T follicular helper cell (primary cell): ENCODE data around the gene LRRC3.

Source experiments
- DNase-seq: peaks from one replicate; pipeline ENCODE4 v3.0.0-alpha.2; 2020; ENCODE audit warnings: low read depth

The LRRC3 gene

DNA sequence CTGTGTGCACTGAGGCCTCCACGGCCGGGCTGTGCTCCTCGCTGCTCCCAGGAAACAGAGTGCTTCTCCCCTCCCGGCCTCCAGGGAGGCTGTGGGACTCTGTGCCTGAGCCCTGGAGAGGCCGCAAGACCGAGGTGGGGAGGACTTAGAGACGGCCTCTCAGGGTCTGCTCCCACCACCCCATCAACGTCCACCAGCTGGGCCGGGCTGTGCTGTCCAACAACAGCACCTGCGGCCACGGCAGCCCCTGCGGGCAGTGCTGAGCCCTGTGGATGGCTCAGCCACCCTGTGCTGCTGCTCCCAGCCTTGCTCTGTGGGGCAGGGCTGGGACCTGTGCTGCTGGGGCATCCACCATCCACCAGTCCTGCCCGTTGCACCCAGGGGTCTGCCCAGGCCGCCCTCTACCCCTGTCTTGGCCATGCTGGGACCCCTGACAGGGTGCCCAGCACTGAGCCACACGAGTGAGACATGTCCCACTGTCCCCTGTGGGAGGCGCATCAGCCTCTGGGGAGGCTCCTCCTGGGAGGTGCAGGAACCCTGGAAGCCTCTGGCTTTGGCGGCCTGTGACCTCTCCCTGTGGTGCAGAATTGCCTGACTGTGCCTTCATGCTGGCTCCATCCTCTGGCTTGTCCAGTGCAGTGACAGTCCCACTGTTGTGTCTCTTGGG is 31.2 kb upstream of the LRRC3 start:
- DNase-seq: no peak

DNA sequence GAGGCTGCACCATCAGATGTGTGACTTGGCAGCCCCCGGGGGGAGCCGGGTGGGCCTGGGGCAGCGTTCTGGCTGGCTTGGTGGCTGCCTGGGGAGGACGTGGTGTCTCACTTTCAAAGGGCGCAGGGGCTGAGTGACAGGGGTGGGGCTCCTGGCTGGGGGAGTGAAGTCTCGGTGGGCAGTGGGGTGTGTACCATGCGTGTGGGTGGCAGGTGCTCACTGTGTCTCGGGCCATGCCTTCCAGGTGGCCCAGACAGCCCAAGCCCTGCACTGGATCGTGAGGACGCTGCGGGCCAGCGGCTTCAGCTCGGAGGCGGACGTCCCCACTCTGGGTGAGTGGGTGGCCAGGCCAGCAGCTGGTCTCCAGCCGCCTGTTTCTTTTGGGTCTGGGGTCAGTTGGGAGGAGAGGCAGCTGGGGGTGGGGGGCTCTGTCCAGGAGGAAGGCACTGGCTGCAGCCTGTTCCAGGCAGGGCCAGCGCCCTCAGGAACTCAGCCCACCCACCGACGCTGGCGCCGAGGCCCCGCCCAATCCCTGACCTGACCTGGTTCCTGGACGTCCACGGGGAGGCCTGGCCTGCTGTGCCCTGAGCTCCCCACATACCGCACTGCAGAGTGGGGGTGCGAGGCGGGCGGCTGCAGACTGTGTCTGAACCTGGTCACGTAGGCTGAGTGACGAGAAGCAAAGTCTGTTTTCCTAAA is 30.6 kb upstream of the LRRC3 start:
- DNase-seq: no peak

DNA sequence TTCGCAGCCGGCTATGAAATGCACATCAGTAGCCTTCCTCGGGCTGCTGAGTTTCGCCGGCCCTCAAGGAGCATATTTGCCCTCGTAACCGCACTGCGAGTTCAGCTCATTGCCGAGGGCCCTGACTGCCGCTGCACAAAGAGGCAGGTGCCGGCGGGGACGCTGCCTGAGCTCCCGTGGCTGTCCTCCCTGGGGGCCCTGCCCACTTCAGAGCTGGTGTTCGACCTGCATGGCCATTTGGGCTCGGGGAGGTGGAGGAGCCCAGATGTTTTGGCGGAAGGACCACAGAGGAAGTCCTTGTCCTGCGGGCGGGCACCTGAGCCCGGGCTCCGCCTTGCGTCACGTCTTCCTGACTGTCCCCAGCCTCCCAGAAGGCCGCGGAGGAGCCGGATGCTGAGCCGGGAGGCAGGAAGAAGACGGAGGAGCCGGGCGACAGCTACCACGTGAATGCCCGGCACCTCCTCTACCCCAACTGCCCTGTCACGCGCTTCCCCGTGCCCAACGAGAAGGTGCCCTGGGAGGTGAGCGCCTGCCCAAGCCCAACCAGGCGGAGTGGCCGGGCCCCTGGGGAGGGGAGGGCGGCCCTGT is 29.9 kb upstream of the LRRC3 start:
- DNase-seq: no peak

DNA sequence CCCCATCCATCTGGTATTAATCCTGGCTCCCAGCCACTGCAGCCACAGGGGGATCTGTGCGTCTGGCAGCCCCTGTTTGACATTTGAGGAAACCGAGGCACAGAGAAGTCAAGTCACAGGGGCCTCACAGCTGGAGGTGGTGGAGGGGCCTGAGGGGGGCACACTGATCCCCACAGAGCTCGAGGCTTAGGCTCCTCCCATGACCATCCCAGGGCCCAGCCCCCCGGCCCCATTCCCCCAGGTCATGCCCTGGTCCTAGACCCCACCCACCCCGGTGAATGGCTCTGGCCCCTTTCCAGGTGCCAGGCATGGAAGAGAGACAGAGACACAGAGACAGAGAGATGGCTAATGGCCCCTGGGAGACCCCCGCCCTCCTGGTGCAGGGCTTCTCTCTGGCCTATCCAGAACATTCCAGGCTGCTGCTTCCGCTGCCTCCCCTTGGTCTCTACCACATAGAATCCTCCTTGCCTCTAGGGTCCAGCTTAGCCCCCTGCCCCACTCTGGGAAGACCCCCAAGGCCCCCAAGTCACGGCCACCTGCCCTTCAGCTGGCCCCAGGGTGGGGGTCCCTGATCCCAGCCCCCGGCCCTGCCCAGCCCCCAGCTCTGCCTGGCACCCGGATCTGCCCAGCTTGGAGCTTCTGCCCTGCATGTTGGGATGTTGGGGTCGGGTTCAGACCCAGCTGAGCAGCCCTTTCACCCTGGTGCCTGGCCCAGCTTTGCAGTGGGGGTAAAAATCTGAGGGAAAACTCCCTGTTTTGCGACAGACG is 29.2 kb upstream of the LRRC3 start:
- no peak for DNase-seq

DNA sequence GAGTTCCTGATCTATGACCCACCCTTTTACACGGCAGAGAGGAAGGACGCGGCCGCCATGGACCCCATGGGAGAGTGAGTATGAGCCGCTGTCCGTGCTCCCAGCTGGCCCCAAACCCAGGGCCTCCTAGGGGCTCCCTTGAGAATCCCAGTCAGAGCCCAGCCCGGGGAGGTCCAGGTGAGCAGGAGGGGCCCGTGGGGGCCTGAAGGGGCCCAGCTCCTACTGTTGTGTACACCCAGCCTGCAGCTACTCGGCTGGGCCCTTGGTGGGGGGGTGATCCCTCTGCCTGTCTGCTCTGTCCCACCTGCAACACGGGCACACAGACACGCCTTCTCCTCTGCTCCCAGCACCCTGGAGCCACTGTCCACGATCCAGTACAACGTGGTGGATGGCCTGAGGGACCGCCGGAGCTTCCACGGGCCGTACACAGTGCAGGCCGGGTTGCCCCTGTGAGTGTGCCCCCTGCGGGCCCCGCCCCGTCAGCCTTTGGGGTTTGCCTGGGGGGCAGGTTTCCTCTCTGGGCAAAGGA is 28.6 kb upstream of the LRRC3 start:
- DNase-seq: no peak

DNA sequence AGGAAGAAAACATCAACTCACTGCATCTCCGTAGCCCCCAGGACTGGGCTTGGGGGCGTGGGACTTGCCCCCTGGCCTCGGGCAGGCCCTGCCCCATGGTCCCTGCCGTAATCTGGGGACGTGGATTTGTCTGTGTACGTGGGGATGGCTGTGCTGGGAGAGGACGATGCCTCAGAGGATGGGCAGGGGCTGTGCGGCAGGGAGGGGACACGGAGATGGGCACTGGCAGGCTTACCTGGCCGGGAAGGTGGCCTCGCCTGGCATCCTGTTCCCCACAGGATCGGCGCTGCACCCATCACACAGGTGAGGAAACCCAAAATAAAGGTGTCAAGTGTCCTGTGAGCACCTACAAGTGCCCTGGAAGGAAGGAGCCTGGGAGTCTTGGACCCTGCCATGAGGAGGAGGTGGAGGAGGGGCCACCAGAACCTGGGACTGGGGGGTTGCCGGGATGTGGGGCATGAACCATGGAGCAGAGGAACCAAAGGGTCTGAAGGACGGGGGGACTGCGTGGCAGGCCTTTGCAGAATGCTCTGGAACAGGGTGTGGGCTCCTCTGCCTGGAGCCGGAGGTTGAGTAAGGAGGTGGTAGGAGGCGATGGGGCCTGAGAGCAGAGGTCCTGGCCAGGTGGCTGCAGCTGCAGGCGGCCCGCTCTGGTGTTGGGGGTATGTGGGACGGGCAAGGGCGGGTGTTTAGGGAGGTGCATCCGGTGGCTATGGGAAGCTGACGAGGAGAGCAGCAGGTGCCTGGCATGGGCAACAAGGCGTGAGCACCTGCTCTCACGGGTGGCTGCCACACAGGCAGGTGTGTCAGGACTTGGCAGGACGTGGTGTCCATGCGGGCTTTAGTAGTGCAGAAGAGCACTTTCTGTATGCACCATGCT is 27.8 kb upstream of the LRRC3 start:
- DNase-seq: no peak

DNA sequence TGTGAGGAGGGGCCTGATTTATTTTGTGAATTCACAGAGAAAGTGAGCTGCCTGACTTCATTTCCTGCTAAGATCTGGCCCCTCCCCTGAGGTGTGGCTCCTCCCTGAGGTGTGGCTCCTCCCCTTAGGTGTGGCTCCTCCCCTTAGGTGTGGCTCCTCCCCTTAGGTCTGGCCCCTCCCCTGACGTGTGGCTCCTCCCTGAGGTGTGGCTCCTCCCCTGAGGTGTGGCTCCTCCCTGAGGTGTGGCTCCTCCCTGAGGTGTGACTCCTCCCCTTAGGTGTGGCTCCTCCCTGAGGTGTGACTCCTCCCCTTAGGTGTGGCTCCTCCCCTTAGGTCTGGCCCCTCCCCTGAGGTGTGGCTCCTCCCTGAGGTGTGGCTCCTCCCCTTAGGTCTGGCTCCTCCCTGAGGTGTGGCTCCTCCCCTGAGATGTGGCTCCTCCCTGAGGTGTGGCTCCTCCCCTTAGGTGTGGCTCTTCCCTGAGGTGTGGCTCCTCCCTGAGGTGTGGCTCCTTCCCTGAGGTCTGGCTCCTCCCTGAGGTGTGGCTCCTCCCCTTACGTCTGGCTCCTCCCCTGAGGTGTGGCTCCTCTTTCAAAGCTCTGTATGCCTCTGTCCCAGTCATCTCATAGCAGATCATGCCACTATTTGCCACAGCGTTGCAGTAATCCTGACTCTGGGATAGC is 26.9 kb upstream of the LRRC3 start:
- peak; percentile 56 for DNase-seq

DNA sequence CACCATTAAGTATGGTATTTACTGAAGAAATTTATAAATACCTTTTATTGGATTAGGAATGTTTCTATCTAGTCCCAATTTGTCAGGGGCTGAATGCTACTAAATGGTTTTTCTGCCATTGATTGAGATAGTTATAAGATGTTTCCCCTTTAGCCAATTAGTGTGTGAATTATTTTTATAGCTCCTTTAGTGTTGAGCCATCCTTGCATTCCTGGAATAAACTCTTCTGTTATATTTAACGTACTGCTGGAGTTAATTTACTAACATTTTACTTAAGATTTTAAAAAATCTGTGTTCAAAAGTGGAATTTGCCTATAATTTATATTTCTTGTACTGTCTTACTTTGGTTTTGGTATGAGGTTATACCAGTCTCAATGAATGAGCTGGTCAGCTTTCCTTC is 25.4 kb upstream of the LRRC3 start:
- DNase-seq: no peak

DNA sequence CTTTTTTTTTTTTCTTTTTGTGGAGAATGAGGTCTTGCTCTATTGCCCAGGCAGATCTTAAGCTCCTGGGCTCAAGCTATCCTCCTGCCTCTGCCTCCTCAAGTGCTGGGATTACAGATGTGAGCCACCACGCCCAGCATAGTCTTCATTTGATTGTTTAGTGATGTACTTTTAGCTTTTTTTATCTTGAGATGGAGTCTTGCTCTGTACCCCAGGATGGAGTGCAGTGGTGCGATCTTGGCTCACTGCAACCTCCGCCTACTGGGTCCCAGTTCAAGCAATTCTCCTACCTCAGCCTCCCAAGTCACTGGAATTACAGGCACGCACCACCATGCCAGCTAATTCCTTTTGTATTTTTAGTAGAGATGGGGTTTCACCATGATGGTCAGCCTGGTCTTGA is 24.0 kb upstream of the LRRC3 start:
- DNase-seq: no peak

DNA sequence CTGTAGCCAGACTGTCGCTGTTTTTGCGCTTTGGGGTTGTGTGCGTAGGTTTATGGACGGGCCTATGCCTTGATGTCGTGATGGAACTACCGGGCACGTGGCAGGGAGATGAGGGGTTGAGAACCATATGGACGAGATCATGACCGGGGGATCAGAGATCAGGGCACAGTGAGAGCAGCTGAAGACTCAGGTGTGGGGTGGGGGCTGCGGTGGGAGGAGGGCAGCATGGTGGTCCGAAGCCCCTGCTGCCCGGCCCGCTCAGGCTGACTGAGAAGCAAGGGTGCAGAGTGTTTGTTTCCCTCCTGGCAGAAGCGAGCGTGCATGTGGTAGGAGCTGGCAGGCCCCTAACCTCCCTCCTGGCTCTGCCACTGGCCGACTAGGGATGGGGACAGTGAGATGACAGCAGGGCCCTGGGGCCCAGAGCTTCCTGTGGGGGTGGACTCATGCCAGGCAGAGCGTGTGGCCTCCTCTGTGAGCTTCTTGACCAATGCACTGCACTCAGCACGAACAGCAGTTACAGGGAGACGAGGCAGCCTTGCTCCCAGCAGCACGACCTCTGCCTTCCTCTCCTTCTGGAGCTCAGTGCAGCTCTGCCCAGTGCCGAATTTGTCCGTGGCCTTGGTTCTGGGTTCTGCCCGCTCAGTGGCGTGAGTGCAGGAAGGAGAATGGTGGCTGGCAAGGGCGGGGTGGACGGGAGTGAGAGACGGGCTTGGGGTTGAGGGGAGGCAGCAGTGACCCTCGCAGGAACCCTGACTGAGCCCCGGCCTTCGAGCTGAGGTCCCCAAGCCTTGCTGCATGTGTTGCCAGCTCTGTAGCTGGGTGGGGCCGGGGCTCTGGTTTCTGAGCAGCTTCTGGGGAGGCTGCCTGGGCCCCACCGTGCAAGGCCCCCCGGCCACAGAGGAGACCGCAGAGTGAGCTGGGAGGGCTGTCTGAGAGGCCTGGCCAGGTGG is 22.2 kb upstream of the LRRC3 start:
- DNase-seq: no peak

DNA sequence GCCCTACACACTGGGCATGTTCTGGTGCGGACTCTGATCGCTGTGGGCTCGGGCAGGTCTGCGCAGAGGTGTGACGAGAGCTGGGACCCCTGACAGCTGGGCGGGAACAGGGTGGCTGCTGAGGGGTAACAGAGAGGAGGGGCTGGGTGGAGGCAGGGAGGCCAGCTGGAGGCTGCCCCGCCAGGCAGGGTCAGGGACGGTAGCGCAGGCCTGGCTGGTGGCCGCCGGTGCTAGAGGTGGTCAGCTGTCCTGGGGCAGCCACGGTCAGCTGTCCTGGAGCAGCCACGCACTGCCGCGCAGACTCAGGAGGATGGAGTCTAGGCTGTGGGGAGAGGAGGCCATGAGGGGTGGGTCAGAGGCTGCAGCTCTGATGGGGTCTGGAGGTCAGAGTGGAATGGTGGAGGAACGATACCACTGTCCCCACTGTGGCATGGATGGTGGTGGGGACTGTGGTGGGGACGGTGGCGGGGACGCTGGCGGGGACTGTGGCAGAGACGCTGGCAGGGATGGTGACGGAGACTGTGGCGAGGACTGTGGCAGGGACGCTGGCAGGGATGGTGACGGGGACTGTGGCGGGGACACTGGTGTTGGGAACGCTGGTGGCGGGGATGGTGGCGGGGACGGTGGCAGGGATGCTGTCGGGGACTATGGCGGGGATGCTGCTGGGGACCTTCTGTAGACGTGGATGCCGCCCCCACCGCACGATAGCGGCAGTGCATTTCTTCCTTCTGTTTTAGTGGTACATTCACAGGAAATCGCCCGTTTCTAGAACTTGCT is 21.3 kb upstream of the LRRC3 start:
- no peak for DNase-seq

DNA sequence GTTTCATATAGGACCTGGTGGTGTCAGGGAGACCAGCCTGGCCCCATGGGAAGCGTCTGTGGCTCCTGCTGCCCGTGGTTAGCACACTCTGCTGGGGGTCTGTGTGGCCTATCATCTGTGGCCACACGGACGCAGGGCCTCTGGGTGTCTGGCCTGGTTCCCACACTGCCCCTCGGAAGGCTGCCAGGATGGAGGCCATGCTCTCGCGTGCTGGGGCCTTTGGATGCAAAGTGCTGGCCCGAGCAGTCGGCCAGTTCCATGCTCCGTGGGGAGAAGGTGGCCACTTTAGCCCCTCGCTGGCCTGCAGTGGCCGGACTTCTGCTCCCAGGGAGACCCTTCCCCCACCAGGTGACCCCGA is 20.8 kb upstream of the LRRC3 start:
- no peak for DNase-seq

DNA sequence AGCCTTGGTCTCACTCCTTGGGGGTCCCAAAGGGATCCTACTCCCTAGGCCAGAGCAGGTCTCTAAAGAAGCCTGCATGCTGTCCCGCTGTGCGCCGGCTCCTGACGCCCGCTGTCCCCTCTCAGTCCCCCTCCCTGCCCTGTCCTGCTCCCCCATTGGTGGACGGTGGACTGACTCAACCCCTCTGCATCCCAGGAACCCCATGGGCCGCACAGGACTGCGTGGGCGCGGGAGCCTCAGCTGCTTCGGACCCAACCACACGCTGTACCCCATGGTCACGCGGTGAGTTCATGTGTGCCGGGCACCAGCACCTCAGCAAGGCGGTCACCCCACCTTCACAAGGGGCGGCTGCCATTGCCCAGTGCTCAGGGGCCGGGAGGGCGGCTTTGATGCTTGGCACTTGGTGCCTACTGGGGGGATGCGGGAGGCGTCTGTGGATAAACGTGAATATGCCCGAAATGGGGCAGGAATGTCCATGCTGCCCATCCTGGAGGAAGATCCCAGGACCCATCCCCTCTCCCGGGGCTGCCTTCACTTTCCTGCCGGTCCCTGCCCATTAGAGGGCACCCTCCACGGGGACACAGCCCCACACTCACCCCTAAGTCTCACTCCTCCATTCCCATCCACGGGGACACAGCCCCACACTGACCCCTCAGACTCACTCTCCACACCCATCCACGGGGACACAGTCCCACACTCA is 20.2 kb upstream of the LRRC3 start:
- no peak for DNase-seq

DNA sequence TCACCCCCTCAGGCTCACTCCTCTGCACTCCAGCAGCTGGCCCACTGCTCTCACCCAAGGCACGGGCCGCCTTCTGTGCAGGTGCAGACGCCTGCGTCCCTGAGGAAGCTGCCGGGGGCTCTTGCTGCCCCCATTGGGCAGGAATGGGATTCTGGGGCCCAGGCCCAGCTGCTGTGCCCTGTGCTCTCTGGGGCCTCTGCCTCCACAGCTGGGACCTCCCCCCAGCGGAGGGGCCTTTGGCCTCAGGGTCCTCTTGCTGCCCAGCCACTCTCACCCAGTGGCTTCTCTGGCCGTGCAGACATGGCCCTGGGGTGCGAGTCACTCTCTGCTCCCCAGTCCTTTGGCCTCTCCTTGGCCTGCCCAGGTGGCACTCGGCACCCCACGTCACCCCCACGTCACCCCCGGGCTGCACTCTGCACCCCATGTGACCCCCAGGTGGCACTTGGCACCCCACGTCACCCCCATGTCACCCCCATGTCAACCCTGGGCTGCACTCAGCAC is 19.1 kb upstream of the LRRC3 start:
- no peak for DNase-seq

DNA sequence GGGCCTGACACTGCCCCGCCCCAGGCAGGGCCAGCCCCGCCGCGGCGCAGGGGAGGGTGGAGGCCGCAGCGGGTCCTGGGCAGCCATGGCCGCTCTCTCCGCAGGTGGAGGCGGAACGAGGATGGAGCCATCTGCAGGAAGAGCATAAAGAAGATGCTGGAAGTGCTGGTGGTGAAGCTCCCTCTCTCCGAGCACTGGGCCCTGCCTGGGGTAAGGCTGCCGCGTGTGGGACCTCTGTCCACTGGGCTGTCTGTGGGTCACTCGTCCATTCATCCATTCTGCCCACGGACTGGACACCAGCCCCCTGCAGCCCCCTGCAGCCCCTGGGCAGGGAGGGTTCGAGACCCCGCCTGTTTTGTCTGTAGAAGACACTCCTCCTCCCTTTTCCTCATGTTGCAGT is 18.4 kb upstream of the LRRC3 start:
- DNase-seq: no peak

DNA sequence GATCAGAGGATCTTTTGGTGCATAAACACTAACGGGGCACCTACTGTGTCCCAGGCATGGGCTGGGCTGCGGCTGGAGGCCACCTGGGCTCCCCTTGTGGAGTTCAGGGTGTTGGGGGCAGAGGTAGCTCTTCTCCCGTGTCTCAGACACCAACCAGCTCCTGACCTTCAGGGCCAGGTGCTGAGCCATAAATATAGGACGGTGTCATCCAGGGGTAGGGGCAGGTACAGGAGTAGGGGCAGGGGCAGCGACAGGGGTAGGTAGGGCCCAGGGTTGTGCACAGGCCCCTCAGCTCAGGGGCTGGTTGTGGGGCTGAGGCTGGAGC is 18.0 kb upstream of the LRRC3 start:
- no peak for DNase-seq

DNA sequence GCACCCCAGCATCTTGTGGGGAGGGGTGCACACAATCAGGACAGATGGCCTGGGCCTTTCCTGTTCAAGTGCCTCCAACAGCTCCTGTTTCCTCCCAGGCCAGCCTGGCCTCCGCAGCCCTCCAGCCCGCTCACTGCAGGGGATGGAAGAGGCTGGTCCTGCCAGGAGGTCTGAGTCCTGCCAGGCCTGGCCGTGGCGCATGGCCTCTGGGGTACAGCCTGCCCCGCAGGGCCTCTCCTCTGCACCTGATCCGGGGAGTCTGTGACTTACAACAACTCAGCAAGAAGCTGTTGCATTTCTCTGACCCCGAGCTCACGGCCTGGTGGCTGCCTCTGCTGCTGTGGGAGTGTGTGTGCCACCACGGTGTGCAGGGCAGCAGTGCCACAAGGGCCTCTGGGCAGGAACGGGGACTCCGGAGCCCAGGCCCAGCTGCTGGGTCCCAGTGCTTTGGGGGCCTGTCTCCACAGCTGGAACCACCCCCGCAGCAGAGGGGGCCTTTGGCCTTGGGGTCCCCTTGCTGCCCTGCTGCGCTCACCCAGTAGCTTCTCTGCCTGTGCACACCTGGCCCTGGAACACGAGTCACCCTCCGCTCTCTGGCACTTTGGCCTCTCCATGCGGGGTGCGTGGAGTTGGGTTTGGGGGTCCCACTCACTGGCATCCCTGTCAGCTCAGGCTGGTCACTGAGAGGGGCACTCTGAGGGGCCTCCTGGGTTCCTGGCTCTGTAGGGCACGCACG is 17.4 kb upstream of the LRRC3 start:
- DNase-seq: no peak
